Mucosa of descending colon (tissue), 3 donors: ENCODE data around the gene ADI1. TPM values are rescaled to one million over a fixed set of nuclear protein-coding genes. Genes with fewer than 3 reads are reported as not detected.
A peak's percentile ranks its signal among the peaks of the same experiment; 100 is the strongest.
"Not testable (repeated sequence)": the region's sequence is repeated elsewhere in the genome, so short reads cannot be mapped to it uniquely, and the experiment has no call there.

Experiments
- ATAC-seq: fragments of 200-7000 bp; cut with Tn5 transposase; one replicate; pipeline ENCODE4 v1.9.1; 2020; ENCODE audit warnings: mild to moderate bottlenecking, moderate library complexity
- DNase-seq, 3 donors: peaks; one replicate each; pipeline ENCODE4 v3.0.0-alpha.2; 2020
- H3K36me3 ChIP-seq: fragments of 200-600 bp; one replicate; pipeline ENCODE4 v1.8.0; 2021; ENCODE audit warnings: low read depth, mild to moderate bottlenecking
- H3K4me1 ChIP-seq: fragments of 200-600 bp; one replicate; pipeline ENCODE4 v1.8.0; 2021; ENCODE audit warnings: low read depth, mild to moderate bottlenecking
- H3K4me3 ChIP-seq: fragments of 200-600 bp; one replicate; pipeline ENCODE4 v1.8.0; 2021; ENCODE audit warnings: mild to moderate bottlenecking
- H3K9me3 ChIP-seq: fragments of 200-600 bp; one replicate; pipeline ENCODE4 v1.8.0; 2021; ENCODE audit warnings: mild to moderate bottlenecking
- intact Hi-C, 2 donors: fragments of 100-400 bp; cut with DNase I in 1 of 2; cut with micrococcal nuclease in 1 of 2; formaldehyde crosslinking; loops; one replicate each; pipeline versions ENCODE4 v1.11.0 to v1.11.1; 2022; cut with DNase I, micrococcal nuclease
- total RNA-seq, 3 donors: library from RNA; stranded (reverse); fragmentation: NEBNext Ultra II Directional in 2 of 3; extraction: Animal tissue kit (Norgen Biotek cat#: 25700) in 2 of 3; gene quantifications; one replicate each; pipeline versions ENCODE4 v1.2.1 to v1.2.4, GENCODE V29; 2021 to 2023
- TF ChIP-seq, protein P1 (sequence below): fragments of 200-600 bp; IDR thresholded peaks from one replicate; pipeline ENCODE4 v1.8.0; 2022; ENCODE audit warnings: antibody characterized with exemption, mild to moderate bottlenecking
- donor health status: DM: no; HTN: no; CAD: no; lungs with moderate emphysema.
- donor health status: DM: no; HTN: no; CAD: no.
- donor health status: DM: no; HTN: yes; CAD: no.

The ADI1 gene
- total RNA-seq, 3 donors from 2014 or later = 59.3 to 91.5 (median 70.4) TPM

DNA sequence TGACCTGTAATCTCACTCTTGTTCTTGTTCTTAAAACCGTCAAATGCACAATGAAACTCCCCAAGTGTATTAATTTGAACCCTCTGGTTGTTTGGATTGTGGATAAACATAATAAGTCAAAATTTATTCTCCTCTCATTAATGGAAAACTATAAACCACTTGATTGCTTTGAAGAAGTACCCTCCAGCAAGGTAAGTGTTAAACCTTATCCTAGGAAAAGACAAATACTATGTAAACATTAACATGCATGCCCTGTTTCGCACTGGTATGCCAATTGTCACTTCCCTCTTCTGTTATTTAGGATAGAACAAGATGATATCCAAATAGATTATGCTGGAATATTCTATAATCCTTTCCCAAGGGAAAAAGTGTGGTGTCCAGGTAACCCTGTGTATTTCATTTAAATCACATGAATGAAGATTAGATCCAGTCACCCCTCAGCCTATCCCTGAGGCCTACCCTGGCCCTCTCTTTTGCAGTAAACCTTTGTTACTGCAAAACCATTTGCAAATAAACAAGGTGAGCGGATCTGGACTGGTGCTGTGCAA is 1.3 kb downstream of the ADI1 start:
- DNase-seq (no peak), ATAC-seq (no peak)
- no peaks in the 10 kb centered on the region for H3K36me3 ChIP-seq
- H3K9me3 ChIP-seq = peaks cover 4% of the 10 kb centered on the region
- intact Hi-C loops = no loop called here
- peaks cover 13% of the 10 kb centered on the region for H3K4me1 ChIP-seq
- H3K4me3 ChIP-seq = peak overlapping the region; percentile 76
- TF ChIP-seq, protein P1, sequence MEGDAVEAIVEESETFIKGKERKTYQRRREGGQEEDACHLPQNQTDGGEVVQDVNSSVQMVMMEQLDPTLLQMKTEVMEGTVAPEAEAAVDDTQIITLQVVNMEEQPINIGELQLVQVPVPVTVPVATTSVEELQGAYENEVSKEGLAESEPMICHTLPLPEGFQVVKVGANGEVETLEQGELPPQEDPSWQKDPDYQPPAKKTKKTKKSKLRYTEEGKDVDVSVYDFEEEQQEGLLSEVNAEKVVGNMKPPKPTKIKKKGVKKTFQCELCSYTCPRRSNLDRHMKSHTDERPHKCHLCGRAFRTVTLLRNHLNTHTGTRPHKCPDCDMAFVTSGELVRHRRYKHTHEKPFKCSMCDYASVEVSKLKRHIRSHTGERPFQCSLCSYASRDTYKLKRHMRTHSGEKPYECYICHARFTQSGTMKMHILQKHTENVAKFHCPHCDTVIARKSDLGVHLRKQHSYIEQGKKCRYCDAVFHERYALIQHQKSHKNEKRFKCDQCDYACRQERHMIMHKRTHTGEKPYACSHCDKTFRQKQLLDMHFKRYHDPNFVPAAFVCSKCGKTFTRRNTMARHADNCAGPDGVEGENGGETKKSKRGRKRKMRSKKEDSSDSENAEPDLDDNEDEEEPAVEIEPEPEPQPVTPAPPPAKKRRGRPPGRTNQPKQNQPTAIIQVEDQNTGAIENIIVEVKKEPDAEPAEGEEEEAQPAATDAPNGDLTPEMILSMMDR = no peak

DNA sequence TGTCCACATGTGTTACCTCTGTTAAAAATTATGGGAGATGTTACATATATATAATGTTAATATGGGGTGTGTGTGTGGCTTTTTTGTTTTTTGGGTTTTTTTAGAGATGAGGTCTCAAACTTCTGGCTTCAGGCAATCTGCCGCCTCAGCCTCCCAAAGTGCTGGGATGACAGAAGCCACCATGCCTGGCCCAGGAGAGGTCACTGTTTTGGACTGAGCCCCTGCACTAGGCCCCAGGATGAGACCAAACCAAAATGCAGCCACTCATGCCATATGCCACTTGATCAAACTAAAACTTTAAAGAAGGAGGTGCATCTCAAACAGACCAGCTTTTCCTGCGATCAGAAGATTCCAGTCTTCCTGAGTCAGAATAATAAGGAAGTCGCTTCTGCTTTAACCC is 2.5 kb downstream of the ADI1 start:
- intact Hi-C loops = no loop called here
- TF ChIP-seq, protein P1 = no peak
- no peaks in the 10 kb centered on the region for H3K36me3 ChIP-seq
- peaks cover 13% of the 10 kb centered on the region for H3K4me1 ChIP-seq
- DNase-seq = no peak
- ATAC-seq = no peak
- H3K4me3 ChIP-seq = no peak overlapping the region
- peaks cover 4% of the 10 kb centered on the region for H3K9me3 ChIP-seq

DNA sequence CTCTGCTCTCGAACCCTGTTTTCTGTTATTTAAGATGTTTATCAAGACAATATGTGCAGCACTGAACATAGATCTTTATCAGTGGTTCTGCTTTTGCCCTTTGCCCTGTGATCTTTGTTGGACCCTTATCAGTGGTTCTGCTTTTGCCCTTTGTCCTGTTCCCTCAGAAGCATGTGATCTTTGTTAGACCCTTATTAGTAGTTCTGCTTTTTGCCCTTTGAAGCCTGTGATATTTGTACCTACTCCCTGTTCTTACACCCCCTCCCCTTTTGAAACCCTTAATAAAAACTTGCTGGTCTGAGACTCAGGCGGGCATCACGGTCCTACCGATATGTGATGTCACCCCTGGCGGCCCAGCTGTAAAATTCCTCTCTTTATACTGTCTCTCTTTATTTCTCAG is 3.9 kb downstream of the ADI1 start:
- DNase-seq, H3K36me3 ChIP-seq, H3K4me3 ChIP-seq, H3K9me3 ChIP-seq, ATAC-seq, intact Hi-C loops: not testable (repeated sequence)
- peaks cover 11% of the 10 kb centered on the region for H3K4me1 ChIP-seq

DNA sequence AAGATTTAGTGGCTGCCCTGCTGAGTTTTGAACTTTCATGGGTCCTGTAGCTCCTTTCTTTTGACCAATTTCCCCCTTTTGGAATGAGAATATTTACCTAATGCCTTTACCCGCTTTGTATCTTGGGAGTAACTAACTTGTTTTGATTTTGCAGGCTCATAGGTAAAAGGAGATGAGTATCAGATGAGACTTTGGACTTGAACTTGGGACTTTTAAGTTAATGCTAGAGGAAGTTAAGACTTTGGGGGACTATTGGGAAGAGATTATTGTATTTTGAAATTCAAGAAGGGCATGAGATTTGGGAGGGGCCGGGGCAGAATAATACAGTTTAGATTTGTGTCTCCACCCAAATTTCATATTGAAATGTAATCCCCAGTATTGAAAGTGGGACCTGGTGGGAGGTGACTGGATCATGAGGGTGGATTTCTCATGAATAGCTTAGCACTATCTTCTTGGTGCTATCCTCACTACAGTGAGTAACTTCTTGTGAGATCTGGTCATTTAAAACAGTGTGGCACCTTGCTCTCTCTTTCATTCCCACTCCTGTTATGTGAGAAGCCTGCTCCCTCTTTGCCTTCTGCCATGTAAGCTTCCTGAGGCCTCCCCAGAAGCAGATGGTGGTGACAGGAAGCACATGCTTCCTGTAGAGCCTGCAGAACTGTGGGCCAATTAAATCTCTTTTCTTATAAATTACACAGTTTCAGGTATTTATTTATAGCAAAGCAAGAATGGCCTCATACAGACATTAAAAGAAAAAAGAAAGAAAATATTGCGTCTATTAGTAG is 6.1 kb downstream of the ADI1 start:
- ATAC-seq (no peak), DNase-seq (no peak)
- peaks cover 4% of the 10 kb centered on the region for H3K9me3 ChIP-seq
- no peaks in the 10 kb centered on the region for H3K36me3 ChIP-seq
- no peak overlapping the region for H3K4me3 ChIP-seq
- H3K4me1 ChIP-seq = peaks cover 5% of the 10 kb centered on the region
- intact Hi-C loops = no loop called here
- TF ChIP-seq, protein P1 = no peak

DNA sequence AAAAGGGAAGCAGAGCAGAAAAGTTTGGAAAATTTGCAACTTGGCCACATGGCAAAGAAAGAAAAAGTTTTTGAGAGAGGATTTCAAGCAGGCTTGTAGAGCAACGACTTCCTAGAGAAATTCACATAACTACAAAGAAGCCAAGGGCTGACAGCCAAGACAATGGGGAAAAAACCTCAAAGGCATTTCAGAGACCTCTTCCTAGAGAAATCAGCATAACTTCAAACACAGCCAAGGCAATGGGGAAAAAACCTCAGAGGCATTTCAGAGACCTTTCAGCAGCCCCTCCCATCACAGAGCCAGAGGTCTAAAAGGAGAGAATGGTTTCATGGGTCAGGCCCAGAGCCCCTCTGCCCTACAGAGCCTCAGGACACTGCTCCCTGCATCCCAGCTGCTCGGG is 7.2 kb downstream of the ADI1 start:
- intact Hi-C loops = no loop called here
- H3K9me3 ChIP-seq = peaks cover 4% of the 10 kb centered on the region
- no peak overlapping the region for H3K4me3 ChIP-seq
- no peak for ATAC-seq
- TF ChIP-seq, protein P1 = no peak
- DNase-seq = no peak
- H3K36me3 ChIP-seq = no peaks in the 10 kb centered on the region
- H3K4me1 ChIP-seq = no peaks in the 10 kb centered on the region

DNA sequence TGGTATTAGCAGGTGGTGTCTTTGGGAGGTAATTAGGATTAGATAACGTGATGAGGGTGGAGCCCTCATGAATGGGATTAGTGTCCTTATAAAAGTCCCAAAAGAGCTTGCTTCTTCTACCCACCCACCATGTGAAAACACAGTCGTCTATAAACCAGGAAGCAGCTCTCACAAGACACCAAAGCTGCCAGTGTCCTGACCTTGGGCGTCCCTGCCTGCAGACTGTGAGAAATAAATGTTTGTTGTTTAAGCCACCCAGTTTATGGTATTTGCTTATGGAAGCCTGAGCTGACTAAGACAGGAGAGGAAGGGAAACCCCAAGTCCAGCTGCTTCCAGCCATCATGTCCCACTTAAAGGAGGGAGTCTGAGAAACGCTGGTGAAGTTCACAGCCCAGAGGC is 13.6 kb downstream of the ADI1 start:
- H3K4me1 ChIP-seq = peaks cover 11% of the 10 kb centered on the region
- no peaks in the 10 kb centered on the region for H3K9me3 ChIP-seq
- TF ChIP-seq, protein P1 = no peak
- ATAC-seq (peak; percentile 96), DNase-seq (peak in 2 of 3 donors; percentile 70 to 71)
- no peaks in the 10 kb centered on the region for H3K36me3 ChIP-seq
- H3K4me3 ChIP-seq = no peak overlapping the region
- intact Hi-C loops = no loop called here
